HL-60/S4 (cell line): ENCODE measurements around the gene SRCIN1.
"Not testable (repeated sequence)": the region's sequence is repeated elsewhere in the genome, so short reads cannot be mapped to it uniquely, and the experiment has no call there.

ENCODE experiments used
- in situ Hi-C: fragments of 300-500 bp; cut with MboI; formaldehyde crosslinking; loops from 2 replicates; pipeline ENCODE4 v1.14.3; 2022; ENCODE audit warnings: low sequenced_read_pairs

Gene SRCIN1

DNA sequence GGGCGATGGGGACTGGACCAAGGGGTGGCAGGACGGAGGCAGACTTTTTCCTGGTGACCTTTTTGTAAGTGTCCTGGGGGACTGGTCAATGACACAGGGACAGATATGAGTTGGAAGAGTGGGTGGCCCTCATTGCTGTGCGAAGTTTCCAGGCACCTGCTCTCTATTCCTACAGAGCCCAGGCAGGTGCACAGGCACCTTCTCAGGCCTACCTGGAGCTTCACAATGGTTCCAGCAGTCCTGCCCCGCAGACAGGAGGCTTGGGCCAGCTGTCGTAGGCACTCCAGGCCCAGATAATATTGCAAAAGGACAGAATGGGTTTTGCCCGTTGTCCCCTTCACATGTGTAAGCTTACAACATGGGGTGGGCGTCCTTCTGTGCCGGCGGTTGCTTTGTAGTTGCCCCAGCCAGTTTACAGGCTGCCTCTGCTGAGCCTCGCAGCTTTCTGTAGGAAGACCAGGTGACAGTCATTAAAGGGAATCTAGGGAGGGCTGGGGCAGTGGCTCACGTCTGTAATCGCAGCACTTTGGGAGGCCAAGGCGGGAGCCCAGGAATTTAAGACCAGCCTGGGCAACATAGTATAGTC lies 93.2 kb downstream of the SRCIN1 start:
- in situ Hi-C loops = no loop called here

DNA sequence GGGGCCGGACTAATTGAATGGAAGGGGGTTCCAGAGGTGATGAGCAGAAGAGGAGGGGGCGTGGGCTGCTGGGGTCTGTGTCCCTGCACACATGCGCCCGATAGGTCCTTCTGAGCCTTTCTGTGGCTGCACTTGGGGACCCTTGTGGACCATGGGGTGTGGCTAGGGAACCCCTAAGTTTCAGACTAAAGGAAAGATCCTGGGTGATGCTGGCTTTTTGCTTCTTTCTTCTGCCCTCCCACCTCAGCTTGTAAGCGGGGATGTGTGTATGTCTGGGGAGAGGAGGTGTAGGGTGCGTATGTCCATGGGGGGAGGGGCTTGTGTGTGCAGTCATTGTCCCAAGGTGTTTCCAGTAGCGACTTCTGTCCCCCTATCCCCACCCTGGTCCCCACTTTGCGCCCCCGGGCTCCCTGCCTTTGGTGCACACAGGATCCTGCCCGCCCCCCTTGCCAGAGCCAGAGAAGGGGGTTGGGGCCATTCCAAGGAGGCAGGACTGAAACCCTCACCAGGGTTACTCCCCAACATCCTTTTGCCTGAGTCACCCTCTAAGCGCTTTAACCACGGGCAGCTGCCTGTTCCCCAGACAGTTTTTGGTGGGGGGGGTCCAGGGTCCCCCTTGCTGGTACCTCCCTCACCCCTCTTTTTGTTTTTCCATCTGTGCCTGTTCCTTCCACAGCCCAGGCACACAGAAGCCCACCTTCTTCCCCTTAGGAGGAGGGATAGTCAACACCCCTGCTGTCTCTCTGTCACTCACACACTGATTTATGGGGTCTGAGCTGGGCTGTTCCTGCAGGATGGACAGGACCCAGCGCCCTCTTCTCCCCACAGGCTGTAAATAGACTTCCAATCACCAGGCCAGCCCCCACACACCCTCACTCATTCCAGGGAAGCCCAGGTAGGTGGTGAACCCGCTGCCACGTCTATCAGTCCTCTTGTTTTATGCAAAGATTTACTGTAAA lies 94.3 kb downstream of the SRCIN1 start:
- in situ Hi-C loops = no loop called here

DNA sequence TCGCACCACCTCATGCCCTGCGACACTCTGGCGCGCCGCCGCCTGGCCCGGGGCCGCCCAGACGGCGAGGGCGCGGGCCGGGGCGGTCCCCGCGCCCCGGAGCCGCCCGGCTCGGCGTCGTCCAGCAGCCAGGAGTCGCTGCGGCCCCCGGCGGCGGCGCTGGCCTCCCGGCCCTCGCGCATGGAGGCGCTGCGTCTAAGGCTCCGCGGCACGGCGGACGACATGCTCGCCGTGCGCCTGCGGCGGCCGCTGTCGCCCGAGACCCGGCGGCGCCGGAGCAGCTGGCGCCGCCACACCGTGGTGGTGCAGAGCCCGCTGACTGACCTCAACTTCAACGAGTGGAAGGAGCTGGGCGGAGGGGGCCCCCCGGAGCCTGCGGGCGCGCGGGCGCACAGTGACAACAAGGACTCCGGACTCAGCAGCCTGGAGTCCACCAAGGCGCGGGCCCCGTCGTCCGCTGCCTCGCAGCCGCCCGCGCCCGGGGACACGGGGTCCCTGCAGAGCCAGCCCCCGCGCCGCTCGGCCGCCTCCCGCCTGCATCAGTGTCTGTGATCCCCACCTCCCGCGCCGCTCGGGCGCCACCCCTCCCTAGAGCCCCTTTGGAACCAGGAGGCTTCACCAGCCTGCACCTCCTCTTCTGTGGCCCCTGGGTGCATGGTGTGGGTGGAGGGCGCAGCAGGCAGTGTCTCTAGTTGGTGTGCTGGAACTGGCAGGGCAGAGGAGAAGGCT lies 95.2 kb downstream of the SRCIN1 start:
- in situ Hi-C loops = no loop called here

DNA sequence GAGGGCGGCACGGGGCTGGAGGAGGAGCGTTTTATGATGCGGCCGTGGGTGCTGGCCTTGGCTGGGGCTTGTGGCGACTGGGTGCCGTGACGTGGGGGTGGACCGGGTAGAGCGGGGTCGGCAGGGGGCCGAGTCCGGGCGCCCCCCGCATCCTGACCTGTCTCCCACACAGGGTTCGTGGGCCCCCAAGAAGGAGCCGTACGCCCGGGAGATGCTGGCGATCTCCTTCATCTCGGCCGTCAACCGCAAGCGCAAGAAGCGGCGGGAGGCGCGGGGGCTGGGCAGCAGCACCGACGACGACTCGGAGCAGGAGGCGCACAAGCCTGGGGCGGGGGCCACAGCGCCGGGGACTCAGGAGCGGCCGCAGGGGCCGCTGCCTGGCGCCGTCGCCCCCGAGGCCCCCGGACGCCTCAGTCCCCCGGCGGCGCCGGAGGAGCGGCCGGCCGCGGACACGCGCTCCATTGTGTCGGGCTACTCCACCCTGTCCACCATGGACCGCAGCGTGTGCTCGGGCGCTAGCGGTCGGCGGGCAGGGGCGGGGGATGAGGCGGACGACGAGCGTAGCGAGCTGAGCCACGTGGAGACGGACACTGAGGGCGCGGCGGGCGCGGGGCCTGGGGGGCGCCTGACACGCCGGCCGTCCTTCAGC lies 95.9 kb downstream of the SRCIN1 start:
- in situ Hi-C loops = no loop called here

DNA sequence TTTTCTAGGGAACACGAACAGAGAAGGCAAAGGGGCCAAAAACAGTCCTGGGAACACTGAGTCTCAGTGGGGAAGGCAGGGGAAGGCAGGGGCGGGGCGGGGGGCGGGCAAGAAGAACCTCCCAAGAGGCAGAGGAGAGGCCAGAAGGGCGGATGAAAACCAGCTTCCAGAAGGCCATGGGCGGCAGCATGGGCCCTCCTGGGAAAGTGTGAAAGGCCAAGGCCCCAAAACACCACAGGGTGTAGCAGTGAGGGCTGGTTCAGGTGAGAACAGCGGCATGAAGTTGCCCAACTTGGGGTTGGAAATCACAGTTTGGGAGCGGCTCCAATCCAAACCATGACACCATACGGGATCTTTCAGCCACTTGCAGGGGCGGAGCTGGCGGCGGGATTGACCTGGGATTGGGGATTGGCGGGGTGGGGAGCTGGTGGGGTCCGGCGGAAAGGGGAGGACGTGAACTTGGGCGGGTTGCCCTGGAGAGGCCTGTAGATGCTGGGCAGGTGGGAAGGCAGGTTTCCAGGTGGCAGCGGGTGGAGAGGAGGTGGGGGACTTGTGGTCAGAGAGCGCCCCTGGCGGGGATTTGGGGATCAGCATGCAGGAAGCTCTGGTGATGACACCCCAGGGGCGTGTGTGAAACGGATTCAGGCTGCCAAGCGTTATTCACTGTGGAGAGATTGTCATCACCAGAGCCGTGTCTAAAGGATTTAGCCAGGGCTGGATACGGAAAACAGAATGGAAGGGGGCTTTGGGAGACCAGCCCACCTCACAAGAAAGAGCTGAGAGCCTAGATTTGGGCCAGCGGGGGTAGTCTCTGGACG lies 96.6 kb downstream of the SRCIN1 start:
- in situ Hi-C loops = no loop called here

DNA sequence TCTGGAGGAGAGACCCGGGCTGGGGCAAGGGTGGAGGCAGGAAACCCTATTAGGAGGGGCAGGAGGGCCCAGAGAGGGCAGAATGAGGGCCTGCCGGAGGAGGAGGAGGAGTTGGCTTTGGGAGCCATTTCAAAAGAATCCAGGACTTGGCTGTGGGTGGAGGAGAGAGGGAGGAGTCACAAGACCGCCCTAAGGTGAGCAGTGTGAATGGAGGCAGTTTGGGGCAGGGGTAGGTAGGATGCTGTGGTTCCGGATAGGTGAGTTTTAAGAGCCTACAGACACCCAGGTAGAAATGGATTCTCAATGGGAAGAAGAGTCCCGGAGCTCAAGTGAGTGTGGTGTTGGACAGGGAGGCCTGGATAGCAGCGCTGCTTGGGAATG lies 97.2 kb downstream of the SRCIN1 start:
- in situ Hi-C loops = no loop called here

DNA sequence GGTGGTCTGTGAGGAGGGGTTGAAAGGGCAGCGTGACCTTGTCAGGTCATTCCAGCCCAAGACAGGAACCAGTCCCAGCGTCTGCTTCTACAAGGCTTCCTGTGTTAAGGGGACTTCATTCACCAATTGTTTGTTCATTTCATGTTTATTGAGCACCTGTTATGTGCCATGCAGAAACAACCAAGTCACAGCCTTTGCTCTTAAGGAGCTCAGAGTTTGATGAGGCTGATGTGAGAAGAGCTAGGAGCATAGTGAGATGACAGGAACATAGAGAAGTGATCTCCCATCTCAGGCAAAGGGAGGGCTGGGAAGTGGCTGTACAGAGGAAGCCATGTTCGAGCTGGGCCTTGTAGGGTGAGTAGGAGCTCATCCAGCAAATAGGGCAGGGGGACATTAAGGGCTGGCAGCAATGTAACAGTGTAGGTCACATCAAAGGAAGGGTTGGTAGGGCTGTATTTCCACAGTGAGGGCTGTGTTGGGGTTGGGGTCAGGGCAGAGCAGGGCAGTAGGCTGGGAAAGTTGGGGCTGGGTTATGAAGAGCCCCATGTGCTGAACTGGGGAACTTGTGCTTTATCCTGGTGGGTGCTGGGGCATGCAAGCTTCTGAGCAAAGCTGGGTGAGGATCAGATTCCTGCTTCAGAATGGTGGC lies 97.7 kb downstream of the SRCIN1 start:
- in situ Hi-C loops = no loop called here

DNA sequence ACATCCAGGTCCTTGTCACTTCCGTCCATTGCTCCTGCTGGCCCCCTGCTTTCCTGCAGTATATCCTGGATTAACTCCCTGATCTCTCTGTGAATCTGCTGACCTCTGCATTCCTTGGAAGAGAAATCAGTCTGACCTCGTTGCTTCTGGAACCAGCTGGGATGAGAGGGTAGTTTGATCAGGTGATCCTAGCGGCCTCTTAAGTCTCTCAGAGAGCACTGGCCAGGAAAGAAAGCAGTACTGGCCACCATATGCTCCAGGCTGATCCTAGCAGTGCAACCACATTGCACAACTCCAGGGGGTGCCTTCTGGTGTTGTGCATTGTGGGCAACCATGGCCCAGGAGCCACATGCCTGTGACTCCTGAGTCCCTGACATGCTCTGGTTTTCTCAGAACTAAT lies 98.3 kb downstream of the SRCIN1 start:
- in situ Hi-C loops = no loop called here

DNA sequence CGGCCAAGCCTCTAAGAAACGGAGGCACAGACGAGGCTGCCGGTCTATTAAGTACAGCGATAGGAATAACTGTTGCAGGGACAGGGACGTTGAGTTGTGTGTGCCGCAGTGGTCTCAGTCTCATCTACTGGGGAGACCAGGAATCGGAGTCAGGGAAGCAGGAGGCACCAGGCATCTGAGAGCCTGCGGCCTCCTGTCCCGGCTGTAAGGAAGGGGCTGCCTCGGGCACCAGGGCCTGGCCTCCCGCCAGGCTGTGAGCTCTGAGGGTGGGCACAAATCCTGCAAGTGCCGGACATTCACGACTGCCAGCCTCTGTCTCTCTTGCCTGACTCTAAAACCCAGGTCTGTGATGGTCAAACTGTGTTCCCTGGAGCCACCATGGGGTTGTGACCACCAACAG lies 101.5 kb downstream of the SRCIN1 start:
- in situ Hi-C loops = no loop called here

DNA sequence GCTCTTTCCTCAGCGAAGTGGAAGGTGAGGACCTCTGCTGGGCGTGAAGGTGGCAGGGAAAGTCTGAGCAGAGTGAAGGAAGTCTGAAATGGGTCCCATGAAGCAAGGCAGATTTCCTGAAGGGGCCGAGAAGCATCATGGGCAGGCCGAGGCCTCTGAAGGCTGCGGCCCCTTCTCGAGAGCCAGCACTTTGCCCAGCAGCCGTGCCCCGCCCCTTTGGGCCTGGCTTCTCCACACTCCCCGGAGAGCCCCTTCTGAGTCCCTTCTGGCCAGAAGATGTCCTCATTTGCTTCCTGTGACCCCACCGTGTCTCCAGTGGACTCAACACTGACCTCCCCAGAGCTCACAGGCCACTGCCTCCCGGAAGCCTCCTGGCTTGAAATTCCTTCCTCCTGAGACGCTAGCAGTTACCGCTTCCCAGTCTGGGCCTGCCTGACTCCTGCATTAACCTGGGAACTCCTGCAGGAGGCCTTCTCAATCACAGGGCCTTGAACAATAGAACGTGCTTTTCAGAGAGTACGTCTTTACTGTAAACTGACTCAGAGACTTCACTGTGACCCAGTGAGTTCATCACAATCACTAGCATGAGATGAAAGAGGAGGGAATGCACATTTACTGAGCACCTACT lies 102.4 kb downstream of the SRCIN1 start:
- in situ Hi-C loops = not testable (repeated sequence)

DNA sequence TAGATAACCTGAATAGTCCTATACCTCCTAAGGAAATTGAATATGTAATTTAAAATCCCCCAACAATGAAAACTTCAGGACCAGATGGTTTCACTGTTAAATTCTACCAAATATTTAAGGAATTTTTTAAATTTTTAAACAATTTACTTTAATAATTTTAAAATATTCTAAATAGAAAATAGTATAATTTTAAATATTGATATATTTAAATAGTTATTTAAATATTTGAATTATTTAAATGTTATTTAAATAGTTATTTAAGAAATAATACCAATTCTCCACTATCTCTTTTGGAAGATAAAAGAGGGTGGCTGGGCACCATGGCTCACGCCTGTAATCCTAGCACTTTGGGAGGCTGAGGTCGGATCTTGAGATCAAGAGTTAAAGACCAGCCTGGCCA lies 104.0 kb downstream of the SRCIN1 start:
- in situ Hi-C loops = not testable (repeated sequence)

DNA sequence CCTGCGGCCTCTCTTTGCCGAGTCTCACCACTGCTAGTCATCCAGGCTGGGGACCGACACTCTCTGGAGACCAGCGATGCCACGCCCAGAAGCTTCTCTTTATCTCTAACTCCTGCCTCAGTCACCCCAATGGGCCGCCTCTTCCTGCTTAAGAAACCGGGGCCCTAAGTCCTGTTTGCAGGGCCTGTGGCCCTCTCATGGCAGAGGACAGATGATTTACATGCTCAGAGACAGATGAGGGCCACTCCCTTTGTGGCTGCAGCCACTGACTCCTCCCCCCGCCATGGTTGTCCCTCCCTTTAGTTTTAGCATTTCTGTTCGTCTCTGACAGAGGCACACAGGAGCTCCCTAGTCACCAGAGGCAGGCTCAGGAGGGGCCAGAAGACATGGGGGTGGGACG lies 106.5 kb downstream of the SRCIN1 start:
- in situ Hi-C loops = not testable (repeated sequence)

DNA sequence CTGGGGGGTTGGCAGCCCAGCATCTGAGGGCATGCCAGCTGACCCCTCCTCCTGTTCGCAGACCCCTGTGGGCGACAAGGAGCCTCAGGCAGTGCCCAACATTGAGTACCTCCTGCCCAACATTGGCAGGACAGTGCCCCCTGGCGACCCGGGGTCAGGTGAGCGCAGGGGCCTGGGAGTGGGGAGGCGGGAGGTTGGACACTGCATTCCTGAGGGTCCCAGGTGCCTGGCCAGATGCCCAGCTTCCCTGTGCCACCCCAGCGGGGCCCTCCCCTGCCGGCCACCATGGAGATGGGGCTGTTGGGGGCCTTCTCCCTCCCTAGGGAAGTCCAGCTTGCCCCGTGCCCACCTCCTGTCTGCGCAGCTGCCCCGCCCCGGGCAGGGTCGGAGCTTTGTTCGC lies 107.4 kb downstream of the SRCIN1 start:
- in situ Hi-C loops = no loop called here

DNA sequence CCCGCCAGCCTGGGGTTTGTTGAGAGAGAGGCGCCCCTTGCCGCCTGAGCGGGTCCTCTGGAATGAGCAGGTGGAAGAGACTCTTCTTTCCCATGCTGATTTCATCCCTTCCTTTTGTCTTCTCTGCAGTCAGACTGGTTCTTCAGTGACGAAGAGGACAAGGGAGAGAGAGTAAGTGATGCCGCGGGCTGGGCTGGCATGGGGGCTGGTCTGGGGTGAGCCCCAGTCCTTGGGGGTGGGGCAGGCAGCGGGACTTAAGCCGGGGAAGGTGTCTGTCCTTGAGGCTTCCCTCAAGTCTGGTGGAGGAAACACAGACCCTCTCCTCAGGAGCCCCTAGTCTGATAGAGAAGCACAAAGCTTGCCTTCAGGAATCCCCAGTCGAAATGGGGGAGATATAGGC lies 108.1 kb downstream of the SRCIN1 start:
- in situ Hi-C loops = not testable (repeated sequence)

DNA sequence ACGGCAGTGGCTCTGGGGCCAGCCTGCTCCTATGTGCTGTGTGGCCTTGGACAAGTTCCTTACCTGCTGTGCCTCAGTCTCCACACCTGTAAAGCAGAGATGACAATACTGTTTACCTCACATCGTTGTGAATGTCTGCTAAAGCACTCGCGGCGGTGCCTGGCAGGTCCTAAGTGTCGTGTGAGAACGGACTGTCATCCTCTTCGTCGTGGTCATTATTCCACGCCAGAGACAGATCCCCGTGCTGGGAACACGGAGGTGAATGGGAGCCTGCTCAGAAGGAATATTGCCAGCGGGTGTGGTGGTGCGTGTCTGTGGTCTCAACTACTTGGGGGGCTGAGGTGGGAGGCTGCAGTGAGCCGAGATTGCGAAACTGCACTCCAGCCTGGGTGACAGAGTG lies 111.6 kb downstream of the SRCIN1 start:
- in situ Hi-C loops = loop anchor here (5.0 kb wide), 1 partner anchor 173 kb away; no protein-coding TSS in a partner anchor

DNA sequence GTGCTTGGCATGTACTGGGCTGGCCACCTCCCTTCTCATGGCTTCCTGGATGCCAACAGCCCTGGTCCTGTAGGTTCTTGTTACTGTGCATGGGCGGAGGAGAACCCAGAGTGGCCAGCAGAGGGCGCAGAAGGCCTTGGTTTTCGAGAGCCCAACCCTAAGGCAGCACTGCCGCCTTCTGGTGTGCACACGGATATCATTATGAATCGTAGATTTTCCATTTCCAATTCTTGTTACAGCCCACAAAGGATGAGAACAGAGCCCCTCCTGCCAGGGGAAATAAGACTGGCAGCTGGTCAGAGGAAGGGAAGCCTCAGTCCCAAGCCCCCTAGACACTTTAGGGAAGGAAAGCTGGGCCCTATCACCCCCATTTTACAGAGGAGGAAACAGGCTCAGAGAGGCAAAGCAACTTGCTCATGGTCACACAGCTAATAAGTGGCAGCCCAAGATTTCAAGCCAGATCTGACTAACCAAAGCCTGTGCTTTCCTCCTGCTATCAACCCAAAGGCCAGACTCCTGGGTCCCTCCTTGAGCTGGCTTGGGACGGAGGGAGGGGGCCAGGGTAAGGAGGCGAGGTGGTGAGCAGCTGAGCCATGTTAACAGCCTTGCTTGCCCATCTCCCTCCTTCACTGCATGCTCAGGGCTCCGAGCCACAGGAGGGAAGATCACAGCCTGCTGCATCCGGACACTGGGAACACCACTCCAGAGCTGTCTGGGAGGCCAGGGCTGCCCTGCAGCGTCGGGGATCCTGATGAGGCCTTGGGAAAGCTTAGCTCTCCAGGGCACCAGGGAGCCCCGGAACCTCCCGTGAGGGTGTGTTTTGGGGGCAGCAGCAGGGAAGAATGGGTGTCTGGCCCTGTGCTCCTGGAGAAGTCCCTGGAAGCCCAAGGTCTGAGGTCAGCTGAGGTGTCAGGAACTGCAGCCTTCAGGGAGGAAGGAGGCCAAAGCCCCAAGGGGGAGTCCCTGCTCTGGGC lies 113.4 kb downstream of the SRCIN1 start:
- in situ Hi-C loops = loop anchor here (5.0 kb wide), 1 partner anchor 175 kb away; no protein-coding TSS in a partner anchor

DNA sequence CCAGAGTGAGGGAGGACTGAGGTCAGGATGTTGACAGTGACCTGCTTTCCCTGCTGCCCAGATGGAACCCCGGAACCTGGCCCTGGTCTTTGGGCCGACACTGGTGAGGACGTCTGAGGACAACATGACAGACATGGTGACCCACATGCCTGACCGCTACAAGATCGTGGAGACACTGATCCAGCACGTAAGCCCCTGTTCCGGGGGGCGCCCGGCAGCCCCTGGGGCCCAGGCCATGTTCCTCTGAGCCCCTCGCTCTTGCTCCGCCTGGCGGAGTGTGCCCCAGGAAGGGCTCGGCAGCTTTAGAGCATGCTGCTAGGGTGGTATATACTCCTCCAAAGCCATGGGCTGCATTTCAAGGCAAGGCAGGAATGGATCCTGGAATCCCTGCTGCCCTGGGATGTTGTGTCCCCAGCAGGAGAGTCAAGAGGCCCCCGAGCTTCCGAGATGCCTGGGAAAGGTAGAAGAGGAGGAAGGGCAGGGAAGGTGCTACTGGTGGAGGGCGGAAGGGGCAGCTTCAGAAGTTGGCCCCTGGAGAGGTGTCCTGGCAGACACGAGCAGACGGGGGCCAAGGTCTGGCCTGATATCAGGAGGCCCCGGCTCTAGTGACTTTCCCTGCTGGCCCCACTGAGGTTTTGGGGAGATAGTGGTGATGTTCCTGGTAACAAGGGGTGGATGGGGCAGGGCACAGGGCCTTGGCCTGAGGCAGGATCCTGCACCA lies 114.2 kb downstream of the SRCIN1 start:
- in situ Hi-C loops = loop anchor here (5.0 kb wide), 1 partner anchor 176 kb away; no protein-coding TSS in a partner anchor
